Epithelial cell of prostate (primary cell): Measurements from ENCODE around the gene NUDT3.
"Not testable (repeated sequence)": the region's sequence is repeated elsewhere in the genome, so short reads cannot be mapped to it uniquely, and the experiment has no call there.

Experiments used
- DNase-seq: peaks from one replicate; pipeline ENCODE4 v3.0.0-alpha.2; 2011; ENCODE audit warnings: low read depth, low spot score
- H3K27ac ChIP-seq: fragments of 450-650 bp; 2 replicates; pipeline ENCODE4 v1.5.1; 2017; ENCODE audit warnings: mild to moderate bottlenecking

Gene NUDT3

DNA sequence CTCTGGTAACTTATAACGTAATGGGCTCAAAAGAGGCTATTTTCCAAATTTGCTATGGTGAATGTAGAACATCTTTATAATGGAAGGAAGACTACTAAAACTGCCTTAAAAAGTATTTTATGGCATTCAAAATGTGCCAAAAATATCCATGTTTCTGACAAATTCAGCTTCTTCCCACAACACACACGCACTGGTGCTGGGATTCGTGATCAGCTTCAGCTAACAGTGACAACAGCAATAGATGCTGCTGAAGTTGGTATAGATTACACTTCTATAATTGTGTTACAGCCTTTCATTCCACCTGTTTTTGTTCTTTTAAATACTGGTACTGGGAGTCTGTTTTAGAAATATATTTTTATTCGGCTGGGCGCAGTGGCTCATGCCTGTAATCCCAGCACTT is 19.0 kb downstream of the NUDT3 start:
- H3K27ac ChIP-seq = no peak overlapping the region
- DNase-seq = no peak

DNA sequence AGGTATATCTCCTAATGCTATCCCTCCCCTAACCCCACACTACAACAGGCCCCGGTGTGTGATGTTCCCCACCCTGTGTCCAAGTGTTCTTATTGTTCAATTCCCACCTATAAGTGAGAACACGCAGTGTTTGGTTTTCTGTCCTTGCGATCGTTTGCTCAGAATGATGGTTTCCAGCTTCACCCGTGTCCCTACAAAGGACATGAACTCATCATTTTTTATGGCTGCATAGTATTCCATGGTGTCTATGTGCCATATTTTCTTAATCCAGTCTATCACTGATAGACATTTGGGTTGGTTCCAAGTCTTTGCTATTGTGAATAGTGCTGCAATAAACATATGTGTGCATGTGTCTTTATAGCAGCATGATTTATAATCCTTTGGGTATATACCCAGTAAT is 20.6 kb downstream of the NUDT3 start:
- DNase-seq, H3K27ac ChIP-seq: not testable (repeated sequence)

DNA sequence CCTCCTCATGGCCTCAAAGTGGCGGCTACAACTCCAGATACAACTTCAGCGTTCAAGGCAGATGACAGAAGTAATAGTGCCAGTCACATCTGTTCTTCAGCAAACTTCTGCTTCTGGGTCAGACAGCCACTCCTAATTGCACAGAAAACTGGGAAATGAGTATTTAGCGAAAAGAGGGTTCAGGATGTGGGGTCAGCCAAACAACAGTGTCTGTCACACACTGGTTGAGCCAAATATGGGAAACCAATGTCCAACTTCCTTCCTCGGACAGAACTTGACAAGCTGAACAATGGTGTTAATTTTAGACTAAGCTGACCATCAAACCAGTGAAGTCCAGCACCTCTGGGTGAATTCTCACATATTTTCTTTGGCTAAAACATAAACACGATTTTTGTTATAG is 22.1 kb downstream of the NUDT3 start:
- no peak for DNase-seq

DNA sequence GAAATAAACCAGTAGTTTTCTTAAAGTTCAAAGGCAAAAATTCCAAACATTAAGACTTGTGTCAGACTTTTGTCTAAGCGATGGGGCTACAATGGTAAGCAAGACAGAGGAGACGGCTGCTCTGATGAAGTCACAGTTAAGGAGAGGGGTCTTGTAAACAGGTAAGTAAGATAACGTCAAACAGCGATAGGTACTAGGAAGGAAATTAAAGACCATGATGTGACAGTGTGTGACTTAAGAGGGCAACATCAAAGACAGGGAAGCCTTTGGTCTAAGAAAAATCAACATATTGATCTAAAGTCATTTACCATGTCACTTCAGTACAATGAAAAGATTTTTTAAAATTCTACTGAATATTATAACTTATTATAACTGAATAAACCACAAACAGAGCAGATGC is 23.1 kb downstream of the NUDT3 start:
- no peak overlapping the region for H3K27ac ChIP-seq
- no peak for DNase-seq

More for the DNA sequence above, 22.1 kb downstream of the NUDT3 start:
- H3K27ac ChIP-seq = no peak overlapping the region

DNA sequence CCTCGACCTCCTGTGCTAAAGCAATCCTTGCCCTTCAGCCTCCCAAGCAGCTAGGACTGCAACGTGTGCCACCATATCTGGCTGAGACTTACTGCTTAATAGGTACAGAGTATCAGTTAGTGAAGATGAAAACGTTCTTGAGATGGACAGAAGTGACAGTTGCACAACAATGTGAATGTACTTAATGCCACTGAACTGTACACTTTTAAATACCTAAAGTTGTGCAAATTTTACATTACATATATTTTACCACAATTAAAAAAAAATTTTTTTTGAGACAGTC is 25.9 kb downstream of the NUDT3 start:
- H3K27ac ChIP-seq = no peak overlapping the region
- no peak for DNase-seq

DNA sequence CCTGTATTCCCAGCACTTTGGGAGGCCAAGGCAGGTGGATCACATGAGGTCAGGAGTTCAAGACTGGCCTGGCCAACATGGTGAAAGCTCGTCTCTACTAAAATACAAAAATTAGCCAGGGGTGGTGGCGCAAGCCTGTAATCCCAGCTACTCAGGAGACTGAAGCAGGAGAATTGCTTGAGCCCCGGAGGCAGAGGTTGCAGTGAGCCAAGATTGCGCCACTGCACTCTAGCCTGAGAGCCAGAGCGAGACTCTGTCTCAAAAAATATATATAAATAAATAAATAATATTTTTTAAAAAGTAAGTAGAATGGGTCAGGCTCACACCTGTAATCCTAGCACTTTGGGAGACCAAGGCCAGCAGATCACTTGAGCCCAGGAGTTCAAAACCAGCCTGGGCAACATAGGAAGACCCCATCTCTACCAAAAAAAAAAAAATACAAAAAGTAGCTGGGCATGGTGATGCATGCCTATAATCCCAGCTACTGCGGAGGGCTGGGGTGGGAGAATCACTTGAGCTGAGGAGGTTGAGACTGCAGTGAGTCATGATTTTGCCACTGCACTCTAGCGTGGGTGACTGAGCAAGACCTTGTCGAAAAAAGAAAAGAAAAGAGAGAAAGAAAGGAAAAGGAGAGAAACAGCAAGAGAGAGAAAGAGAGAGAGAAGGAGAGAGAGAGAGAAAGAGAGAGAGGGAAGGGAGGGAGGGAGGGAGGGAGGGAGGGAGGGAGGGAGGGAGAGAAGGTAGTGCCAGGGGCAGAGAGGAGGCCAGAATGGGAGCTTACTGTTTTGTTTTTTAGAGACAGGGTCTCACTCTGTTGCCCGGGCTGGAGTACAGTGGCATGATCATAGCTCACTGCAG is 26.5 kb downstream of the NUDT3 start:
- not testable (repeated sequence) for DNase-seq, H3K27ac ChIP-seq

DNA sequence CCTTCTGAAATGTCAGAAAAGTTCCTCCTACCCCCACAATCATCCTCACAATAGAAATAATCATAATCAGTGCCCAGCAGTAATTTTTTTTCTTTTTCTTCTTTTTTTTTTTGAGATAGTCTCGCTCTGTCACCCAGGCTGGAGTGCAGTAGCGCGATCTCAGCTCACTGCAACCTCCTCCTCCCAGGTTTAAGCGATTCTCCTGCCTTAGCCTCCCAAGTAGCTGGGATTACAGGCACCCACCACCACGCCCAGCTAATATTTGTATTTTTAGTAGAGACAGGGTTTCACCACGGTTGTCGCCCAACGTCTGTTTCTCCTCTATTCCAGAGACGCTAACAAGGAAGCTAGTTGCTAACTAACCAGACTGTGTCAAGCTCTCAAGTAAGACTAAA is 28.8 kb downstream of the NUDT3 start:
- H3K27ac ChIP-seq, DNase-seq: not testable (repeated sequence)

DNA sequence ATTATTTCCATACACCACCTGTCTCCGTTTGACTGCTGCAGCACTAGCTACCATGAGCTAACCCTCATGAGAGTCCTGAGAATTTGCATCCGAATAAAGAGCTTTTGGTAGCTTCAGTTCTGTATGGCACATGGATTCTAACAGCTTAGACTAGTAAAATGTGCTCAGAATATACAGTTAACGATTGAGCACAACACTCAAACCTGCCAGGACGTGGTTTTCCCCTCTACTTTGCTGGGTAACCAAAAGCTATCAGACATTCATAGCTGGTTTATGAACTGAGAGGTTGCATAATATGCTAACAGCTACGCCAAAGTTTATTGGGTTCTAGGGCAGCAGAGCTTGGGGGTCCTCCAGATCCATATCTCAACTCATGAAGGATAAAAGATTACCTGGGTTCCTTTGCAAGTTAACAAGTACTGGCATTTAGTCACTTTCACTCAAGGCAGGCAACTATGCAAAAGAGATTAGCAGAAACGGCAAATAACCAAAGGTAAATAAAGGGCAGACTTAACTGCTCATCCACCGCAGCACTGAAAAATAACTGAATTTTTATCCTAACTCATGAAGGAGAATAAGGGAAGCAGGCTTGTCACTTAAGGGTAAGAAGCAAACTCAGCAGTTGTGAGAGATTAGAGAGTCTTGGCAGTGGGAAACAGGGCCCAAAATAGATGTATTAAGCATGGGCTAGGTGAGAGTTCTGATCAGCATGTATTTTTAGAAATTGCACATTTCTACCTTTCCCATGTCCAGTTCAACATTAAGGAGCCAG is 29.4 kb downstream of the NUDT3 start:
- H3K27ac ChIP-seq = no peak overlapping the region
- DNase-seq = no peak

DNA sequence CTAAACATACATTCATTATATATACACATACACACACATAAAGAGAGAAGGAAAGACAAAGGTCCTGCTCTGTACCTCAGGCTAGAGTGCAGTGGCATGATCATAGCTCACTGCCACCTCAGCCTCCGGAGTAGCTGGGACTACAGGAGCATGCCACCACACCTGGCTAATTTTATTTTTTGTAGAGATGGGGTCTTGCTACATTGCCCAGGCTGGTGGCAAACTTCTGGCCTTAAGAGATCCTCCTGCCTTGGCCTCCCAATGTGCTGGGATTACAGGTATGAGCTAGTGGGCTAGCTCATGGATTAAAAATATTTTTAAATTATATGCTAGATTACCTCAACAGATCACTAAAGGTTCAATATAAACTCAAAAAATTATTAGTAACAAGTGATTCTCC is 30.3 kb downstream of the NUDT3 start:
- no peak for DNase-seq
- no peak overlapping the region for H3K27ac ChIP-seq

DNA sequence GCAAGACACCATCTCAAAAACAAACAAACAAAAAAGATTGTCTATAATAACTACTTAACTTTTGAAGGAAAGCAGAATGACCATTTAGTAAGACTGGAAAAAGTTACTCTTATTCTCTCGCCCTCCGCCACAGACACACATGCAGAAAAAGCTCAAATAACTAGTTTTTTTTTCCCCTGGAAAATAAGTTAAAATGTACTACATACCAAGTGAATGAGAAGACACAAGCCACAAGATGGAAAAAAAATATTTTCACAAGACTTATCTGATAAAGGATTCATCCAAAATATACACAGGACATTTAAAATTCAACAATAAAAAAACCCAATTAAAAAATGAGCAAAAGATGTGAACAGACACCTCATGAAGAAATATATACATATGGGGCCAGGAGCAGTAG is 31.9 kb downstream of the NUDT3 start:
- no peak overlapping the region for H3K27ac ChIP-seq
- DNase-seq = no peak

DNA sequence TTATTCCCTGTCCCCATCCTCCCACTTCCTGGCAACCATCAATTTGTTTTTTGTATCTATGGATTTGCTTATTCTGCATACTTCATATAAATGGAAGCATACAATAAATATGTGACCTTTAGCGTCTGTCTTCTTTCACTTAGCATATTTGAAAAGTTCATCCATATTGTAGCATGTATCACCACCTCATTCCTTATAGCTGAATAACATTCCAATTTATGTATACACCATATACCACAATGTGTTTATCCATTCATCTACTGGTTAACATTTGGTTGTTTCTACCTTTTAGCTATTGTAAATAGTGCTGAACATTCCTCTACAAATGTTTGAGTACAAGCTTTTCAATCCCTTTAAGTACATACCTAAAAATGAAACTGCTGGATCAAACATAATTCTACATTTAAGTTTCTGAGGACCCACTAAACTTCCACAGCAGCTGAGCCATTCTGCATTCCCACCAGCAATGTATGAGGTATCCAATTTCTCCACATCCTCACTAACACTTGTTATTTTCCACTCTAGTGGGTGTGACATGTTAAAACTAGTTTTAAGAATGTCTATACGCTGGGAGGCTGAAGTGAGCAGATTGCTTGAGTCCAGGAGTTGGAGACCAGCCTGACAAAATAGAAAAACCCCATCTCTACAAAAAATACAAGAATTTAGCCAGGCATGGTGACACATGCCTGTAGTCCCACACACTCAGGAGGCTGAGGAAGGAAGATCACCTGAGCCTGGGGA is 32.9 kb downstream of the NUDT3 start:
- DNase-seq = no peak
- H3K27ac ChIP-seq = no peak overlapping the region

DNA sequence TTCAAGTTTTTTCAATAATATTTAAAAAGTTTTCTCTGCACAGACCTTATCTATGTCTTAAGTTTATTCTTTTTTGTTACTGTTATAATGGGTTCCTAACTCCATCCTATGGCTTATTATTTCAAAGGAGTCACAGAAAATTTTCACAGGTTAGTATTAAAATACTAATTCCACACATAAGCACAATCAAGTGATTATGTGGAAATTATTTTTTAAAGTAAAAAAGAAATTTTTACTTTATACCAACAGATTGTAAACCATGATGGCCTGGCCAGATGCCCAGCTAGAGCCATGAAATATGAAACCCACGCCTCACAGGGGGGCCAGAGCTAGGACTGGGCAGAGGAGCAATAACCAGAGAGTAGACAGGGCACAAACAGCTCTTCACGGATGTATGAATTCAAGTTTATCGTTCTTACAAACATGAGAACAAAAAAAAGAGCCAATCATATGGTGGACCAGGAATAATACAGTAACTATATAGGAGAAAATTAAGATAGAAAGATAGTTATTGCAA is 34.0 kb downstream of the NUDT3 start:
- no peak overlapping the region for H3K27ac ChIP-seq
- DNase-seq = no peak

DNA sequence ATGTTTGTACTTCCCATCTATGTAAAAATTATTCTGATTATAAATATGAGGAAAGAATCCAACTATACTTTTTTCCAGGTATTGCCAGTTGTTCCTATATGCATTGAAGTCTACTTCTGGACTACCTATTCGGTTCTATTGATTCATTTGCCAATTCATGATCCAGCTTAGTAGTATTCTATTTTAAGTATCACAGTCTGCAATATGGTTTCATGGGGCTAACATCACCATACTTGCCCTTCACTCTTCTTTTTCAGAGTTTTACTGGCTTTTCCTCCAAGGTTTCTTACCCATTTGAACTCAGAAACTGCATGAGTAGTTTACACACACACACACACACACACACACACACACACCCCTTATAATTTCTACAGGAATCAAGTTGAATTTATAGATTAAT is 34.5 kb downstream of the NUDT3 start:
- DNase-seq = no peak
- no peak overlapping the region for H3K27ac ChIP-seq

DNA sequence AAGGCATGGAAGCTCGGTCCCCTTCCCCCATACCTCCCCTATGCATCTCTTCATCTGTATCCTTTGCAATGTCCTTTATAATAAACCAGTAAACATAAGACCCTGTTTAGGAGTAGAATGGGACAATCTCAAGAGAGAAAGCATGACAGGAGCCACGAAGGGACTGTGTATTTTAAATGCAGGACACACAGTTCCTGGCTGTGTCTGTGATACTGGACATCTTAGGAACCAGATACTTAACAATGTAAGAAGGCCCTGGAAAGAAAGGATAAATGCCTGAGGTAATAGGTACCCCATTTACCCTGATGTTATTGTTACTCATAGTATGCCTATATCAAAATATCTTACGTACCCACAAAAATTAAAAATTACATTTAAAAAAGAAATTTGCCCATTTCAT is 36.6 kb downstream of the NUDT3 start:
- H3K27ac ChIP-seq = no peak overlapping the region
- DNase-seq = no peak

DNA sequence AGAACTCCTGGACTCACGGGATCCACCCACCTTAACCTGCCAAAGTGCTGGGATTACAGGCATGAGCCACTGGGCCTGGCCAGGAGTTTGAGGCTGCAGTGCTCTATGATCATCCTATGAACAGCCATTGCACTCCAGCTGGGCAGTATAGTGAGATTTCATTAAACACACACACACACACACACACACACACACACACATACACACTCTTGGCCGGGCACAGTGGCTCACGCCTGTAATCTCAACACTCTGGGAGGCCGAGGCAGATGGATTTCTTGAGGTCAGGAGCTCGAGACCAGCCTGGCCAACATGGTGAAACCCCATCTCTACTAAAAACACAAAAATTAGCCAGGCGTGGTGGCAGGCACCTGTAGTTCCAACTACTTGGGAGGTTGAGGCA is 38.2 kb downstream of the NUDT3 start:
- not testable (repeated sequence) for H3K27ac ChIP-seq, DNase-seq

DNA sequence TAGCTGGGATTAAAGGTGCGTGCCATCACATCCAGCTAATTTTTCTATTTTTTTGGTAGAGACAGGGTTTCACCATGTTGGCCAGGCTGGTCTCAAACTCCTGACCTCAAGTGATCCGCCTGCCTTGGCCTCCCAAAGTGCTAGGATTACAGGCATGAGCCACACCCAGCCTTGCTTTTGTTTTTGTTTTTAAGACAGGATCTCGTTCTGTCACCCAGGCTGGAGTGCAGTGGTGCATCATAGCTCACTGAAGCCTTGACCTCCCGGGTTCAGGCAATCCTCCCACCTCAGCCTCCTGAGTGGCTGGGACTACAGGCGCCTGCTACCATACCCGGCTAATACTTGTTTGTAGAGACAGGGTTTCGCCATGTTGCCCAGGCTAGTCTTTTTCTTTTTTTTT is 38.9 kb downstream of the NUDT3 start:
- H3K27ac ChIP-seq, DNase-seq: not testable (repeated sequence)

DNA sequence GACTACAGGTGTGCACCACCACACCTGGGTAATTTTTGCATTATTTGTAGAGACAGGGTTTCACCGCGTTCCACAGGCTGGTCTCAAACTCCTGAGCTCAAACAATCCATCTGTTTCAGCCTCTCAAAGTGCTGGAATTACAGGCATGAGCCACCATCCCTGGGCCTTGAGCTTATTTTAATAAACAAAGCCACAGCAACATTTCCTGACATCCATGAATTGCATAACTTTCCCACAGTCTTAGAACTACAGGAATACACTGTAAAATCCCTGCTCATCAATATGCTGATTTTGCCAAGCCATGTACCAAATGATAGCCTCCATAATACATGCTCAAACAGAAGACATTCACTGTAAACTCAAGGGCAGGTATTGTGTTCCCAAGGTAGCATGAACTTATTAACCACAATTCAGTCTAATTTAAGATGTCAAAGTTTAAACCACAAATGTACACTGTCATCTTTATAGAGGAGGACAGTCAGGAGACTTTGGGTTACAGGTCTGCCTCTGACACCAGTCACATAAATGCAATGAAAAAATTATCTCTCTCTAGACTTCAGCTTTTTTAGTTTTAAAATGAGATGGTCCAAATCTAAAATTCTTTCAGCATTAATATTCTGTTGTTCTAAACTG is 40.0 kb downstream of the NUDT3 start:
- H3K27ac ChIP-seq = no peak overlapping the region
- DNase-seq = no peak

DNA sequence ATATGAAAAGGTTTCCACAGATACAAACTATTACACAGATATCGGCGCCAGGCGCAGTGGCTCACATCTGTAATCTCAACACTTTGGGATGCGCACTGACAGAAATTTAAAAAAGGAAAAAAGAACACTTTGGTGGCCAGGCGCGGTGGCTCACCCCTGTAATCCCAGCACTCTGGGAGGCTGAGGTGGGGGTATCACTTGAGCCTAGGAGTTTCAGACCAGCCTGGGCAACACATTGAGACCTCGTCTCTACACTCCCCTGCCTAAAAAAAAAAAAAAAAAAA is 41.6 kb downstream of the NUDT3 start:
- no peak for DNase-seq

DNA sequence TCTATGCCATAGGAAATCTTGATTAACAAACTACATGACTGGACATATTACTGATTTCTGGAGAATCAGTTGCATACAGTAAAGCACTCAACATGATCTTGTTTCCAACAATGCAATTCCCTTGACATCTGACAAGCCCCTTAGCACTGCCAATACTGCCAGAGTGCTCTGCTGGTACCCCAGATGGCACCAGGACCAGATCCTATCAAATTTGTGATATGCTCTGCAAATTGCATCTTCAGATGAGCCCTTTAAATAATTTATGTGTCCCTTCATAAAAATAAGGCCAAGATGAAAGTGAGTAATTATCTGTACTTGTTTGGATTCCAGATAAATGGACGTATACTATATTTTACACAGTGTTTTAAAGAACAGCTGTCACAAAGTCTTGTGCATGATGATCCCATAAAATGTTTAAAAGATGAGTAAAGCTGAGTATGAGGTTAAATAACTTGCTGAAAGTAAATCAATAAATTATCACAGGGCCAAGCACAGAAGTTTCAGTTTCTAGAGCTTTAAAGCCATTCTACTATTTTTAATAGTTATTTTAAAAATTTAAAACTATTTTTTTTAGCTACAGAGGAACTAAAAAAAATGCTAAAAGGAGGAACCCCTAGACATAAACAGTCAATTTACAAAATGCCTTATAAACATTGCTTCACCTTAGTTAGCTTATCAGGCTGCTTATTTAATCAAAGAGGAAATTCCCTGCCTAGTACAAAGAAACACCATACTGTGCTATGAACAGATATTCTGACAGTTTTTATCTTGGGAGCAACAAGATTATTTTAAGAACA is 42.1 kb downstream of the NUDT3 start:
- no peak for DNase-seq
- H3K27ac ChIP-seq = no peak overlapping the region

More for the DNA sequence above, 41.6 kb downstream of the NUDT3 start:
- no peak overlapping the region for H3K27ac ChIP-seq

DNA sequence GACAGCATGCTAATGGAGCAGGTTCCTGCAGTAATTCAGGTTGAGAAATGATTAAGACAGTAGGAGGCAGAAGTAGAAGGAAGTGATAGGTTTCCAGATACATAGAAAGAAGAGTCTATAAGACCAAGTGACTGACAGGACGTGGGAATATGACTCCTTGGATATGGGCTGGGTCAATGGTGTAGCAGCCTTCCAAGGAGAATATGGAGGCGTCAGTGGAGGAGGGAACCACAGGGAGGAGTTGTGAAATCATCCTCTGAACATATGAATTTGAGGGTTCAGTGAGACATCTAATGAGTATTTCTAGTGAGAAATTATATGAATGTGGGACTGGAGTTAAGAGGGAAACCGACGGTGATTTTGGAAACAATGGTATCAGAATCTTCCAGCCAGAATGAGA is 43.3 kb downstream of the NUDT3 start:
- no peak overlapping the region for H3K27ac ChIP-seq
- no peak for DNase-seq
